OCI-M2 (cell line): ENCODE results near the gene MBOAT1.
"Not testable (repeated sequence)": the region's sequence is repeated elsewhere in the genome, so short reads cannot be mapped to it uniquely, and the experiment has no call there.

ENCODE experiments used
- DNase-seq: peaks from one replicate; lab custom pipeline; 2025; ENCODE audit not compliant: unreplicated experiment; lab: John Stamatoyannopoulos, UW

Gene MBOAT1

DNA sequence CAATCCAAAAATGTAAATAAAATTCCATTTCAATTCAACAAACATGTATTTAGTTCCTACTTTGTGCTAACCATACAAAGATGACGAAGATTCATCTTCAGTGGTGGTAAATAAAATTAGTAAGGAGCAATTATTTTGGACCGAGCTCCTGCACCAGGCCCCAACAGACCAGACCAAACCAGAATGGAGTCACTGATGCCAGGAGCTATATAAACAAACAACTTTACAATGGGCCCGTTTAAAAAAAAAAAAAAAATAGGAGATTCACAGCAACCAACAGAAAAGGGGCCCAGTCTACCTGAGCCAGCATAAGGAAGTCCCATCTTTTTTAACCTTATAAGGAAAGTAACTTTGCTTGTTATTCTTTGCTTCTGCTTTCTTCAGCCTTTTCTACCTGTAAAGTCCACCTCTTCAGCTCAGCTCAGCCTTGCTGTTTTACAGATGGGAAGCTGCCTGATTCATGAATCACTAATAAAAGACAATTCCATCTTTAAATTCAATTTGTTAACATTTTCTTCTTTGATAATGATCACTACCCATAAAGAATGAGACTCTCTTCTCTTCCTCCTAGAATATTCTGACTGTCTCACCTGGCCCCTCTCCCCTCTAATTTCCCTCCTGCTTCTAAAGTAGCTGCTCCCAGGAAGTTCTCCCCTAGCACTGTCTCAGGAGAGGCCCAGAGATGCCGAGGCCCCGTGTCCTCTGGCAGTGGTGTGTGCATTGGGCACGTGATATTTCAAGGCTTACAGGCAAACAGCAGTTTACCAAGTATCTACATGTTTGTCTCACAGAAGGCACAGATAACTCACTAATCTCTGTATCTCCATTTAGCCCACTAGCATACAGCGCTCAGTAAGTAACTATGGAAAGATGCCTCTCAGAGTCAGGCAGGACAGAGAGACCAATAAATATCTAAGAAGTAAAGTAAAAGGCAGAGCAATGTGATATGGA, 8.4 kb downstream of the MBOAT1 start:
- no peak for DNase-seq

DNA sequence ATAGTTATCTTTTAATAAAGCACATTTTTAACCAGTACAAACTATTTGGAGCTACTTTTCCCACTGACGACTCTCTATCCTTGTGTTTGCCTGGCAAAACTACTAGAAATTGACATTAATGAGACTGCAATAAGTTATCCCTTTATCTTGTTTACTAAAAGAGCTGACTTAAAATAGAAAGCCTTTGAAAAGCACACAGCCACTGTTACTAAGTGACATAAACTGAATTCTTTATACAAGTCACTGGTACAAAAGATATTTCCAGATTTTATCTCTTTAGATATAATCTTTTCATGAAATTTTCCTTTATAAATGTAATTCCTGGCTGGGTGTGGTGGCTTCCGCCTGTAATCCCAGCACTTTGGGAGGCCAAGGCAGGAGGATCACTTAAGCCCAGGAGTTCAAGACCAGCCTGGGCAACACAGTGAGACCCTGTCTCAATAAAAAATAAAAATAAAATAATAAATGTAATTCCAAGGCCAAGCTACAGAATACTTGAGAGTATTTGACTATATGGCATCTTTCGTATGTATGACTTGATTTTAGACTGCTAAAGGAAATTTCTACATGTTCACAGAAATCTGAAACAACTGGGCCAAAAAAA, 9.5 kb downstream of the MBOAT1 start:
- no peak for DNase-seq

DNA sequence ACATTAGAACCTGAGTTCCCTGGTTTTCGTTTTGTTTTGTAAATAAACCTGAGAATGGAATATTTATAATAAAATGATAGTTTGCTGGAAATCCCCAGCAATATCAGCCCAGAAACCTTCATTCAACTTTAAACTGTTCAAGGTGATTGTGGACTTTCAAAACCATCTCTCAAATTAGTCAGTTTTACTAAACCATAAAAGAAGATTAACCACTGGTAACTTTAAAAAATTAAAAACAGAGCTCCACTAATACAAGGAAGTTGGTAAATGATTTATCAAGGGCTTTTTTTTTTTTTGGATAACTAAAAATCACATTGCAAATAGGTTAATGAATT, 10.0 kb downstream of the MBOAT1 start:
- DNase-seq: no peak

DNA sequence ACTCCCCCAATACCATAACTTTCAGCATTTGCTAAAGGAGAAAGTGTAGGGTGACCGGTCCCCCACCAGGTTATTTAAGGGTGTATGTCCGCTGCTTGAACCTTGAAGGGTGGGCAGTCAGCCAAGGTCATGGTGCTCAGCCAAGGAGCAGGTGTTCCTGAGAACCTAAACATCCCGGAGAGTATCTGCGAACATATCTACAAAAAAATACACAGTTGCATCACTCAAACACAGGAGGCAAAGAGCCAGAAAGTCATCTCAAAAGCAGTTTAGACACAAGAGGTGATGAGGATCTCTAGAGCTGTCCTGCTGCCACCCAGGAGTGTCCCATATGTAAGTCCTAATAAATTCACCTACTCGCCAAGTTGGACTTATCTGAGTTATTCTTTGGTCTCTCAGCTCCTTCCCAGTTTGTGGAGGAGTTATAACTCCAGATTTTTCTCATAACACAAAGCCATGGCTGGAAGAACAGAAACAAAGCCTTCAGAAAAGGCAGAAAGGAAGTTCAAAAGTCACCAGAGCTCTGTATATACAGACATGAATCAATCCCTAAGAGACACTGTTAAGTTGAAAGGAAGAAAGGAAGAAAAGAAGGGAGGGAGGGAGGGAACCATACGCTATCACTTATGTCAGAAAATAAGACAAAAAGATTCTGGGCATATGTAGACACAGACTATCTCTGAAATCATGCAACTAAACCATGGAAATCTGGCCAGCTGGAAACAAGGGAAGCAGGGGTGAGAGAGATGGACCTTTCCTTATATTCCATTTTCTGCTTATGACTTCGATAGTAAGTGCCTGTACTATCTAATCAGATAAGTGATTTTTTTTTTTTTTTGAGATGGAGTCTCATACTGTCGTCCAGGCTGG, 11.3 kb downstream of the MBOAT1 start:
- no peak for DNase-seq

DNA sequence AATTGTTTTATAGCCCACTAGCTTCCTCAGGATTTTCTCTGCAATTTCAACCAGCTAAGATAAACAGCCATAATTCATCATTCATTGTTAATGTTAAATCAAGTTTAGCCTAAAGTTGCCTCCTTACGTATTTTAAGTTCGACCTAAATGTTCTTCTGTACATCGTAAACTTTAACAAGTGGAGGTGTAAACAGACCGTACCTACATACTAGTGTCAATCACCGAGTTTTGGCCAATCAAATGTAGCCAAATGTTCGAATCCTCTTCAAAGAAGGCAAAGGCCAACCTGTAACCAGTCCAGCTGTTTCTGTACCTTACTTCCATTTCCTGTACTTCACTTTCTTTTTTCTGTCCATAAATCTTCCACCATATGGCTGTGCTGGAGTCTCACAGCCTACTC, 13.5 kb downstream of the MBOAT1 start:
- DNase-seq: no peak

DNA sequence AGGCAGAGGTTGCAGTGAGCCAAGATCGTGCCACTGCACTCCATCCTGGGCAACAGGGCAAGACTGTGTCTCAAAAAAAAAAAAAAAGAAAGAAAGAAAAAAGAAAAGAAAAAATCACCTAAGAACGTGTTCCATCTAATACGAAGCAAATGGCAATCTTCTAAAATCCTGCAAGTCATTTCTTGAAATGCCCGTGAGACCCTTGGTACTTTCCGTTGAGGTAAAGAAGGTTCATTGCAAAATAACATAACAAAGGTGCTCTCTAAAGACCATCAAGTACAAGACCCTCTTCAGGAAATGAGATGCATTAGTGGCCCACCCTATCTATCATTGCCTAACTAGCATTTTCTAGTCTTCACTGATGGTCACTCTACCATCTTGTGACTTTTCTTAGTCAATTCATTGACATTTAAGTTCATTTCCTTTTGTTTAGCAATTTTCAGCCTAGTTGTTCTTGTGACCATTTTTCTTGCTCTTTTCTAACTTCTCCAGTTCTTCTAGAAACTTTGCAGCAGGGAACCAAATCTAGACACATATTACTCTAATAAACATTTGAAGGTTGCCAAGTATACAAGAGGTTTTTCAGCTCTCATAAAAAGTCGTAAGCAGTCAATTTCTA, 14.0 kb downstream of the MBOAT1 start:
- no peak for DNase-seq

DNA sequence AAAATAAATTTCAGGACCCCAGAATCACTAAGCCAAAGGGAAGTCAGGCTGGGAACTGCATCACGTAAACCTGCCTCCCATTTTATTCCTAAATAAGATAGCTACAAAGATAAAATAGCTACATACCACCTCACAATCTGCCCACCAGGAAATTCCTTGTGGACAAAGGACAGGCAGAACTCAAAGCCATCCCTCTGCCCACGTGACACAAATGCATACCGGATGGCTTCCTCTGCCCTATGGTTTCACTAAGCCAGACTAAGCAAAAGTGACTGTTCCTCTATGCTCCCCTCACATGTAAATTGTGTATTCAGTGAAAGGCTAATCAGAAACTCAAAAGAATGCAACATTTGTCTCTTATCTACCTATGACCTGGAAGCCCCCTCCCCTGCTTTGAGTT, 15.0 kb downstream of the MBOAT1 start:
- no peak for DNase-seq

DNA sequence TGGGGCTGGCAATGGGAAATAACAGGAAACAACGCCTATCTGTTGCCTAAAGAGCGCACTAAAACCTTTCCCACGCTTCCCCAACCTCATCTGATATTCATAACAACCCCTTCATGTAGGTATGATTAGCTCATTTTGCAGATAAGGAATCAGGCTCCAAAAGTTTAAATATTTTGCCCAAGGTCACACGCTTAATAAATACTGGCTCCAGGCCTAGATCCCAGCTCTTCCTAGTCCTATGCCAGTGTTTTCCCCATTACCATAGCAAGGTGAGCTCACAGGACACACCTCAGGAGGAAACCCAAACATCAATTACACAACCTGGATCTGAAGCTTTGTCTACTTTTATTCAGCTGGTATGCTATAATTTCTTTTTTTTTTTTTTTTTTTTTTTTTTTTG, 19.6 kb downstream of the MBOAT1 start:
- DNase-seq: no peak

DNA sequence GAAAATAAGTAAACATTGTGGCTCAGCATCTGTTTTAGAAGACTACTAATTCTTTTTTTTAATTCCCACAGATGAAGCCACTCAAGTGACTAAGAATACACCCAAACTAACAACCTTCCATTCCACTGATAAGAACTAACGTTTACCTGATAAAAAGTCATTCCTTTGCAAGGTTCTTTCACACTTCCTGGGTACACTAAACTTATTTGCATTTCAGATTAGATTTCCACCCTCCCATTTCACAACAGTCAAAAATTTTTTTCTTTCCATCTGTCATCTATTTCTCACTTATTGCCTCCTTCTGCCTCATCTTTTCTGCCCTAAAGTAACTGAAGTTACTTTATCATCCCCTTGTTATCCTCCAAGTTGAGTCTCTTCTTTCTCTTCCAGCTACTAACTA, 20.3 kb downstream of the MBOAT1 start:
- DNase-seq: no peak

DNA sequence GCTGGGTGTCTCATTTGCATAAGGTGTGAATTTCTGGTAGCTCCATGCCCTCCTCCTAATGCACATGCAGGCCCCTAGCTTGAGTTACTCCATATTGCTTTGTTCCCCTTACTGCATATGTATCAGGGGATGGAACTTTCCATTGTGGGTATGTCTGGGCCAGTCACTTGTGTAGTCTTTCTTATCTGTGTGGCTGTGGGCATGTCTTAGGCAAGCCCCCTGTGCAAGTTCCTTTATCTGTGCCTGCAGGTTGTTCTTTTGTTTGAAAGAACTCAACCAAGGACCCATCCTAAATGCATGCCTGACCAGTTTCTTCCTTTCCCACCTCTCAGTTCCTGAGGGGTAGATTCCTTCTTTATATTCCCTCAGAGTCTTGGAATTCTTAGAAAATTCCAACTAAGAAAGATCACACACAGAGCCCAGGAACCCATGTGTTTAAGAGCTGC, 23.6 kb downstream of the MBOAT1 start:
- peak; percentile 54 for DNase-seq

DNA sequence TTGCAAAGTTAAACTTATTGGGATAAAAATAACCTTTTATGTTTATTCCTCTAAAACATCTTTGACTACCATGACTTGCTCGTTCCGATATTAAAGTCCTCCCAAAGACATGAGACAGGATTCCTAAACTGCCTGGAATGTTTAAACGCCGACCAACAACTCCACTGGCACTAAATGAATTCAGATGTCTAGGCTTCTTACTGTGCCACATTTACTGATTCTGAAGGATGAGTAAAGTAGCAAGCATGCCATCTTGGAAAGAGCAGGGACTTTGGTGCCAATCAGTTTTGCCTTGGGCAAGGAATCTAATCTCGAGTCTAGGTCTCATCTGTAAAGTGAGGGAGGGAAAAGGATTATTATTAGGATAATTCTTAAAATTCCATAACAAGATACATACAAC, 25.3 kb downstream of the MBOAT1 start:
- no peak for DNase-seq

DNA sequence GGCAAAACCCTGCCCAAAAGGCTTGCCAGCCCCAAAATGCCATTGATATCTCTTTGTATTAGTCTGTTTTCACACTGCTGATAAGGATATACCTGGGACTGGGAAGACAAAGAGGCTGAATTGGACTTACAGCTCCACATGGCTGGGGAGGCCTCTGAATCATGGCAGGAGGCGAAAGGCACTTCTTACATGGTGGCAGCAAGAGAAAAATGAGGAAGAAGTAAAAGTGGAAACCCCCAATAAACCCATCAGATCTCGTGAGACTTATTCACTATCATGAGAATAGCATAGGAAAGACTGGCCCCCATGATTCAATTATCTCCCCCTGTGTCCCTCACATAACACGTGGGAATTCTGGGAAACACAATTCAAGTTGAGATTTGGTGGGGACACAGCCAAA, 28.6 kb downstream of the MBOAT1 start:
- no peak for DNase-seq

DNA sequence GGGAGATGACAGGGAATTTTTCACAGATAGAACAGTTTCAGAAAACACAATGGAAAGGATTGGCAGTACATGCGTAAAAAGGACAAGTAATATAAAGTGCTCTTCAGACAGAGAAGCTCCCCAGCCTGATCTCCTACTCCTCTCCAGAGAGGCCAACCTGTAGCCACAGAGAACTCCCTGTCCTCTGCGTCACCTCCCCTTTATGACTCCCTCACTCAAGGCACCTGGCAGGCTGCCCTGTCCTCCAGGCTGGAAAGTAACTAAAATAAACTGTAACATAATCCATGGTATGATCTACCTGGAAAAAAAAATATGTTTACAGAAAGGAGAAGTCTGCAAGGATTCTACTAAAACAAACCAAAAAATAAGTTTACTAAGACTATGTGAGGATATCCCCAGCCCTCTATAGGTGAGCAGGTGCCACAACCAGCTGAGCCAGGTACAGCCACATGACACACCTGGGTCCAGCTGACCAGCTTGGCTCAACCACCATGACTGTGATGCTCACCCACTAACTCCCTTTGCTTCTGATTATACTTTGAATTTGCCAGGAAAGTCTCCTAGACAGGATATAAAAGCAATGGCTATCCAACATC, 29.2 kb downstream of the MBOAT1 start:
- DNase-seq: no peak

DNA sequence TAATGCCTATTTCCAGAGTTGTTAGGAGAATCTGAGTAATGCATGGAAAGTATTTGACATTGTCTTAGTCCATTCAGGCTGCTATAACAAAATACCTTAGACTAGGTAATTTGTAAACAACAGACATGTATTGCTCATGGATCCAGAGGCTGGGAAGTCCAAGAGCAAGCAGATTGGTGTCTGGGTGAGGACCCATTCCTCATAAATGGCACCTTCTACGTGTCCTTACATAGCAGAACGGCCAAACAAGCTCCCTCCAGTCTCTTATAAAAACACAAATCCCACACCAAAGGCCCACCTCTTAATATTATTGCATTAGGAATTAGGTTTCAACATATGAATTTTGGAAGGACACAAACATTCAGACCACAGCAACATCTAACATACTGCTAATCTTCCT, 30.2 kb downstream of the MBOAT1 start:
- no peak for DNase-seq

DNA sequence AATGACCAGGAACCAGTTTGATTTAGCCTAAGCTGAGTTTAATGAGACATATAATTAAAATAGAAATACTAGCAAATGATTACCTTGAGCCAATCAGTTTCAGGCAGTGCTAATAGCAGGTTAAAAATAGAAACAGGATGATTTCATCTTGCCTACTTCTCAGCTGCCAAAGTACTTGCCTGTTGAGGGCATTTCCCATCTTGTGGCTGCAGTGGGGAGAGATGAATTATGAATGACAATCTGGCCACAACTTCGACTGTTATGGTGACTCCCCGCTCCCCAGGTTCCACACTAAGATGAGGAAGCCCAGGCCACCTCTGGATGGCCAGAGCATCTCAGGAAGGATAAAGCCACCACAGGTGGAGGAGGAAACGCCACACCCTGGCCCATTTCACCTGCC, 31.3 kb downstream of the MBOAT1 start:
- no peak for DNase-seq

DNA sequence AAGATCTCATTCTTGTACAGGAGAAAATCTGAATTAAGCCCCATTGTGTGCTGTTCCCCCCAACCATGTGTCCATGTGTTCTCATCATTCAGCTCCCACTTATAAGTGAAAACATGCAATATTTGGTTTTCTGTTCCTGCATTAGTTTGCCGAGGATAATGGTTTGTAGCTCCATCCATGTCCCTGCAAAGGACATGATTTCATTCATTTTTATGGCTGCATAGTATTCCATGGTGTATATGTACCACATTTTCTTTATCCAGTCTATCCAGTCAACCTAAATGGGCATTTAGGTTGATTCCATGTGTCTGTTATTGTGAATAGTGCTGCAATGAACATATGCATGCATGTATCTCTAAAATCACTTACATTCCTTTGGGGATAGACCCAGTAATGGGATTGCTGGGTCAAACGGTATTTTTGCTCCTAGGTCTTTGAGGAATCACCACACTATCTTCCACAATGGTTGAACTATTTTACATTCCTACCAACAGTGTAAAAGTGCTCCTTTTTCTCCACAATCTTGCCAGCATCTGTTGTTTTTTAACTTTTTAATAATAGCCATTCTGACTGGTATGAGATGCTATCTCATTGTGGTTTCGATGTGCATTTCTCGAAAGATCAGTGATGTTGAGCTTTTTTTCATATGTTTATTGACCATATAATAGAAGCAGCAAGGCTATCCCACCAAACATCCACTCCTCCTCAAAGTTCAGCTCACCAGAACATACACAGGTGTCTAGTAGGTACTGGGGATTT, 32.8 kb downstream of the MBOAT1 start:
- DNase-seq: not testable (repeated sequence)

DNA sequence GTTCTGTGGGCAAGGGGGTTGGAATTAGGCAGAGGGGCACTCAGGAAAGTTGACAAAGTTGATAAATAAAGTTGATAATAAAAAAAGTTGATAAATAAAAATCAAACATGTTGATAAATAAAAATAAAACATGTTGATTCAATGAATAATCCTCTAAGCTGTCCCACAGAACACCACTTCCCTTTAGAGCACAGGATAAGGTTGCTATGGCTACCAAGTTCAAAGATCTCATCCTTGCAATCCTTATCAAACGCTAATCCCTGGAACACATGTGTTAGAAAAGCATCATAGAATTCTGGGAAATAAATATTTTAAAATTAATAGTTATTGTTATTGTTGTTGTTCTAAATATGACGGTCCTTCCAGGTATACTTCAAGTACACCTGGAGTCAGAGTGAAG, 33.9 kb downstream of the MBOAT1 start:
- no peak for DNase-seq

DNA sequence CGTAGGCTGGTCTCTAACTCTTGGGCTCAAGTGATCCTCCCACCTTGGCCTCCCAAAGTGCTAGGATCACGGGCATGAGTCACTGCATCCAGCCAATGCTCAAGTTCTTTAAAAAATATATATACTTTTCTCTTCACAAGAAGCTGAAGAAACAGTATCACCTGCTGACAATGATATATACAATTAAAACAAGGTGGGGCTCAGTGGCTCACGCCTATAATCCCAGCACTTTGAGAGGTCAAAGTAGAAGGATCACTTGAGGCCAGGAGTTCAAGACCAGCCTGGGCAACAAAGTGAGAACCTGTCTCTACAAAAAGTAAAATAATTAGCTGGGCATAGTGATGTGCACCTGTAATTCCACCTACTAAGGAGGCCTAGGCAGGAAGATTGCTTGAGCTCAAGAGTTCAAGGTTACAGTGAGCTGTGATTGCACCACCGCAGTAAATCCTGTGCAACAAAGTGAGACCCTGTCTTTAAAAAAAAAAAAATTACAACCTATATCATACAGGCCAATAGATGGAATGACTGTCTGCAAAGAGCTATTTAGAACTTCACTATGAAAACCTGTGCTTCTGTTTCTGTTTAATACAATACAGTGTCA, 36.4 kb downstream of the MBOAT1 start:
- DNase-seq: no peak

DNA sequence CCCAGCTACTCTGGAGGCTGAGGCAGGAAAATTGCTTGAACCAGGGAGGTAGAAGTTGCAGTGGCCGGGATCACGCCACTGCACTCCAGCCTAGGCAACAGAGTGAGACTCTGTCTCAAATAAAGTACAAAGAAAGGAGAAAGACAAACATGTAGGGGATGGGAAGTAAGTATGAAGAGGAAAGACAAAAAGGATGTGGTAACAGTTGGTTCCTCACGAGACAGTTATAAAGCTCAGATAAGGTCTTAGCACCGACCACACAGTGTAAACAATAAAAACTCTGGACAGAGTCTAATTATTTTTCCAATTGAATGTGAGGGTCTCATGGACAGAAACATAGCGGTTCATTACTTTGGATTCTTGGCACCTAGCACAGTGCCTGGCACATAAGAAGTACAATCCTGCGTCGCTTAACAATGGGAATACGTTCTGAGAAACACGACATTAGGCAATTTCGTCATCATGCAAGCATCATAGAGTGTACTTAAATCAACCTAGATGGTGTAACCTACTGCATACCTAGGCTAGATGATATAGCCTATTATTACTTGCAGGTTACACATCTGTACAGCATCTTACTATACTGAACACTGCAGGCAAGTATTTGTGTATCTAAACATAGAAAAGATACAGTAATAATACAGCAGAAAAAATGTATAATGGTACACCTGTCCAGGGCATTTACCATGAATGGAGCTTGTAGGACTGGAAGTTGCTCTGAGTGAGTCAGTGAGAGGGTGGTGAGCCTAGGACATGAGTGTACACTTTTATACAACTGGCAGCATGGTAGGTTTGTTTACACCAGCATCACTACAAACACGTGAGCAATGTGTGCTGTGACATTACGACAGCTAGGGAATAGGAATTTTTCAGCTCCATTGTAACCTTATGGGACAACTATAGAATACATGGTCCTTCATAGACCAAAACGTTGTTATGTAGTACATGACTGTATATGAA, 38.2 kb downstream of the MBOAT1 start:
- peak; percentile 34 for DNase-seq
